Measurements from ENCODE around the gene NPHP4. TPM values are rescaled to one million over a fixed set of nuclear protein-coding genes. Genes with fewer than 3 reads are reported as not detected.
A peak's percentile ranks its signal among the peaks of the same experiment; 100 is the strongest.

The NPHP4 gene
- total and polyA plus RNA-seq, 9 of the 15 experiments (the other 6 are each of a cell fraction or from before 2014, with no cell fraction given): 0.52 to 26.2 (median 6.7) TPM

DNA sequence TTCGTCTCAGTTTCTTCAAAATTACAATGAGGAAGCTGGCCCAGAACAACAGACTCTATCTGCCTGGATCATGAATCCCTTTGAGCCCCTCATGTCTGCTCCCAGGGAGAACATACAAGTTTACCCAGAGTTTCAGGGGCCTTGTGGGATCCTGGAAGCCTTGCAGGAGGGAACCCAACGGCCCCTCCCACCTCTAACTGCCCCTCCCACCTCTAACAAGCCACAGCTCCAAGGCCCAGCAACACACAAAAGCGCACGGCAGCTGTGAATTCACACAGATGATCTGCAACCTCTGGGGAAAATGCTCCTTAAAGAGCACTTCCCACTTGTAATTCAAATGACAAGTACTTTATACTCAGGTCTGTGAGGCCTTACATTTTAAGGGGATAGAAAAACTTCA lies 113.3 kb downstream of the NPHP4 start (continued):
- TF ChIP-seq, protein P1, sequence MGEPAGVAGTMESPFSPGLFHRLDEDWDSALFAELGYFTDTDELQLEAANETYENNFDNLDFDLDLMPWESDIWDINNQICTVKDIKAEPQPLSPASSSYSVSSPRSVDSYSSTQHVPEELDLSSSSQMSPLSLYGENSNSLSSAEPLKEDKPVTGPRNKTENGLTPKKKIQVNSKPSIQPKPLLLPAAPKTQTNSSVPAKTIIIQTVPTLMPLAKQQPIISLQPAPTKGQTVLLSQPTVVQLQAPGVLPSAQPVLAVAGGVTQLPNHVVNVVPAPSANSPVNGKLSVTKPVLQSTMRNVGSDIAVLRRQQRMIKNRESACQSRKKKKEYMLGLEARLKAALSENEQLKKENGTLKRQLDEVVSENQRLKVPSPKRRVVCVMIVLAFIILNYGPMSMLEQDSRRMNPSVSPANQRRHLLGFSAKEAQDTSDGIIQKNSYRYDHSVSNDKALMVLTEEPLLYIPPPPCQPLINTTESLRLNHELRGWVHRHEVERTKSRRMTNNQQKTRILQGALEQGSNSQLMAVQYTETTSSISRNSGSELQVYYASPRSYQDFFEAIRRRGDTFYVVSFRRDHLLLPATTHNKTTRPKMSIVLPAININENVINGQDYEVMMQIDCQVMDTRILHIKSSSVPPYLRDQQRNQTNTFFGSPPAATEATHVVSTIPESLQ (CRISPR knock-in tag; IDR thresholded peaks at IDR 0.05): no peak
- TF ChIP-seq ILF3 (IDR thresholded peaks at IDR 0.05; ENCODE audit: borderline replicate concordance): no peak
- no peak for TF ChIP-seq BRD9 (IDR thresholded peaks at IDR 0.05; ENCODE audit: low read depth, partially characterized antibody)

DNA sequence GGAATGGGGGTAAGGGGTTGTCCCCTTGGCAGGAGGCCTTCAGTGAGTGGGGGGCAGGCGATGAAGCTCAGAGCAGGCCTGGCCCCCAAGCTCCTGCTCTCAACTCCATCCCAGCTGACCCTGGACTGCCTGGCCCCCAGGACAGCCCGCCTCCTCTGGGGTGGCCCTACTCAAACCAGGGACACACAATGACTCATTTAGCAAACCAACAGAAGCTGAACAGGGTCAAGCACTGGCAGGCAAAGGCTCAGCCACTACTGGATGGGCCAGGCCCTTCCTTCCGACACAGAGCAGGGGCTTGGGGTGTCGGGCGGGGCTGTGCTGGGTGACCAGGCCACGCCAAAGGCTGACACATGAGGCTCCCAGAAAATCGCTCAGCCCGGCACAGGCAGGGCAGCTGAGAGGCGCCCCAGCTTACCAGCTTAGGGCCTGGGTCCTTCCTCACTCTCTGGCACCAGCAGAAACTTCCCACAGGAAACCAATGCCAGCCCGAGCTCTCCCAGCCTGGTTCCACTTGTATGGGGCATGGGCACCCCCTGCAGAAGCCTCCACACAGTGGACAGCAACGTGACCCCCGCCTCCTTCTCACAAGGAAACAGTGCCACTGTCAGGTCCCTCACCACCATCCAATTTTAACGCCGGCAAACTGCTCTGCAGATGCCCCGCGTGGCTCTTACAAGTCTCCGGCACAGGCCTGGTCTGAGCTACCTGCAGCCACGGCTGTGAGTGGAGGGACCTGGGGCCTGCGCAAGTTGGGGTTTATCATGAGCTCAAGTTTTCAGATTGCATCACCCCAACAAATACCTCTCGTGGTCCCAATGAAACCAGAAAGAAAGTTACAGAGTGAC lies 114.3 kb downstream of the NPHP4 start:
- DNase-seq (ENCODE audit: extremely low read depth in 1 of 4, low spot score in 3 of 4): no peak
- no peak for FAIRE-seq
- no peaks in the 10 kb centered on the region for H3K9me3 ChIP-seq (replicated peaks; ENCODE audit: control insufficient read depth, insufficient read depth, low read depth, low read length)
- H3K9ac ChIP-seq (ENCODE audit: insufficient read depth in 1 of 2, low read depth in 2 of 2, low read length in 2 of 2): peak overlapping the region in 1 of 2 experiments; percentile 23; a peak in 2 of 4 replicates
- WGBS (ENCODE audit: insufficient coverage, low coverage, missing lambda C conversion rate): 89% methylated on average over 19 of the region's 20 CpGs
- peaks cover 44% of the 10 kb centered on the region; the same call in 1 of the 3 replicates for H3K36me3 ChIP-seq (ENCODE audit: control insufficient read depth, insufficient read depth, low read length)
- no peak overlapping the region for H3K27ac ChIP-seq (ENCODE audit: extremely low read depth, low read depth, low read length)
- no peaks in the 10 kb centered on the region for H3K27me3 ChIP-seq (ENCODE audit: control insufficient read depth in 2 of 2, insufficient read depth in 2 of 2, low read length in 2 of 2)
- H3K4me1 ChIP-seq (replicated peaks in 1 of 2; ENCODE audit: control insufficient read depth in 2 of 2, insufficient read depth in 2 of 2, low read length in 2 of 2): peaks cover 0 to 7% of the 10 kb centered on the region in 2 experiments; a peak in 1 of 5 replicates
- H3K79me2 ChIP-seq (ENCODE audit: control insufficient read depth, insufficient read depth, low read length): no peaks in the 10 kb centered on the region
- H3K4me2 ChIP-seq (ENCODE audit: insufficient read depth, low read length): no peak overlapping the region
- no peak for ATAC-seq
- POLR2A ChIA-PET: interaction anchor here (0.6 to 2.0 kb wide), 2 partner anchors 8 to 1256 kb away, joined by 3 to 8 read pairs; no protein-coding TSS in a partner anchor
- H3K4me3 ChIP-seq: no peak overlapping the region
- peaks cover 17% of the 10 kb centered on the region for H4K20me1 ChIP-seq (replicated peaks; ENCODE audit: control insufficient read depth, insufficient read depth, low read length)
- no peak overlapping the region for H2AFZ ChIP-seq (ENCODE audit: low read depth, low read length)
- BruUV-seq (replicated peaks): no TSS peak
- no peaks in the 10 kb centered on the region for H3K9me1 ChIP-seq (ENCODE audit: control insufficient read depth, insufficient read depth, low read length)
- CTCF ChIA-PET (ENCODE audit: low intra/inter-chr PET ratio): no interaction called here
- TF ChIP-seq CEBPB (tag; IDR thresholded peaks at IDR 0.05) (0 out of 2 replicates have a peak, but pooled peaks have one; percentile 12), POLR3A (IDR thresholded peaks at IDR 0.05; ENCODE audit: borderline replicate concordance, extremely low read depth, insufficient read depth, insufficient read length) (no peak), EHMT2 (IDR thresholded peaks at IDR 0.05) (no peak), CBFA2T3 (IDR thresholded peaks at IDR 0.05) (no peak)
- TF ChIP-seq, protein P2, sequence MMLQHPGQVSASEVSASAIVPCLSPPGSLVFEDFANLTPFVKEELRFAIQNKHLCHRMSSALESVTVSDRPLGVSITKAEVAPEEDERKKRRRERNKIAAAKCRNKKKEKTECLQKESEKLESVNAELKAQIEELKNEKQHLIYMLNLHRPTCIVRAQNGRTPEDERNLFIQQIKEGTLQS (IDR thresholded peaks at IDR 0.05): 0 out of 2 replicates have a peak, but pooled peaks have one; percentile 16
- TF ChIP-seq, protein P2 (CRISPR knock-in tag; conservative IDR thresholded peaks at IDR 0.05): no peak
- in situ Hi-C loops (cut with MboI): no loop called here
- intact Hi-C loops (cut with micrococcal nuclease): no loop called here
